ENCODE results near the gene VPS35L. TPM values are rescaled to one million over a fixed set of nuclear protein-coding genes. Genes with fewer than 3 reads are reported as not detected.
A peak's percentile ranks its signal among the peaks of the same experiment; 100 is the strongest.
"Not testable (repeated sequence)": the region's sequence is repeated elsewhere in the genome, so short reads cannot be mapped to it uniquely, and the experiment has no call there.

VPS35L gene
- total RNA-seq, 1 donor from 2014 or later: 6.8 TPM

DNA sequence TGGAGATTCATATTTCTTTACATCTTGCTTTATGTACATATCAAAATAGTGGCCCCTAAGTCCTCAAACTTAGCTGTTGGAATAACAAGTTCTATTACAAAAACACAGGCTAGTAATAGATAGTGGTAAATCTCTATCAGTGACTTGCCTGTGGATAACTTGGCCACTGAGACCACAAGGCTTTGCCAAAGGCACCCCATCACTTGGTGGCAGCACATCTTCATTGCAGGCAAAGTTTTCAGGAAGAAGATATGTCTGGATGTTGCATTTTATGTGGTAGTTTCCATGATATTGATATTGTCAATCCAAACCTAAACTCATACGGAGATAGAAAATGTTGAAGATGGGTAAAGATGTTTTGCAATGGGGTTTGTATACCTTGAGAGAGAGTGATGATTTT is 104.1 kb downstream of the VPS35L start:
- H3K4me3 ChIP-seq (ENCODE audit: low read depth, low read length): no peak overlapping the region
- FAIRE-seq (no peak), DNase-seq (ENCODE audit: low read depth) (no peak)
- no peaks in the 10 kb centered on the region for H3K27me3 ChIP-seq (ENCODE audit: control insufficient read depth, insufficient read depth, low read length)
- no peak for TF ChIP-seq CTCF (IDR thresholded peaks at IDR 0.05; ENCODE audit: insufficient read depth, low read length, severe bottlenecking)
- H3K36me3 ChIP-seq (ENCODE audit: control insufficient read depth, insufficient read depth, low read length): peaks cover 3% of the 10 kb centered on the region

DNA sequence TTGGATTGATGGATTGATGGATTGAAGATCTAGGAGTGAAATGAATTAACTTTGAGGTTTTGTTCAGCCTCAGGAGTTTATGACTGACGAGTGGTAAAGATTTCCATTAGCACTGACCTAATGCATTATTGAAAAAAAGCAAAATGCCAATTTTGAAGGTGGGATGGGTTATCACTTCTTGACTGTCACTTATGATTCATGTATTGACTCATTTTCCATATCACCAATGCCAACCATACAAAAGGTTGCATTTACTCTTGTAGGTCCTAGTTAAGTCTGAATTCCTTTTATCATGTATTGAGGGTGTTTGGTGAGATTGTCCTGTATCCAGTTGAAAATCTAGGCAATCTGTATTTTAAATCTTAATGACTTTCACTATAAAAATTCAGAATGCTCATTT is 104.9 kb downstream of the VPS35L start:
- DNase-seq (ENCODE audit: low read depth) (peak; percentile 32), FAIRE-seq (no peak)
- no peak for TF ChIP-seq CTCF (IDR thresholded peaks at IDR 0.05; ENCODE audit: insufficient read depth, low read length, severe bottlenecking)
- no peaks in the 10 kb centered on the region for H3K27me3 ChIP-seq (ENCODE audit: control insufficient read depth, insufficient read depth, low read length)
- H3K36me3 ChIP-seq (ENCODE audit: control insufficient read depth, insufficient read depth, low read length): peaks cover 3% of the 10 kb centered on the region
- H3K4me3 ChIP-seq (ENCODE audit: low read depth, low read length): no peak overlapping the region

- no peak for TF ChIP-seq CTCF (IDR thresholded peaks at IDR 0.05; ENCODE audit: insufficient read depth, low read length, severe bottlenecking)
- H3K4me3 ChIP-seq (ENCODE audit: low read depth, low read length): no peak overlapping the region
- no peaks in the 10 kb centered on the region for H3K27me3 ChIP-seq (ENCODE audit: control insufficient read depth, insufficient read depth, low read length)
- DNase-seq (ENCODE audit: low read depth) (no peak), FAIRE-seq (no peak)
- no peaks in the 10 kb centered on the region for H3K36me3 ChIP-seq (ENCODE audit: control insufficient read depth, insufficient read depth, low read length)
Measured at GRCh38 chr16:19662351-19662750, 106.8 kb downstream of the VPS35L start.

GRCh38 chr16:19664166-19664565 is 108.7 kb downstream of the VPS35L start:
- Histone ChIP-seq H3K36me3 (ENCODE audit: control insufficient read depth, insufficient read depth, low read length) (no peaks in the 10 kb centered on the region), H3K4me3 (ENCODE audit: low read depth, low read length) (no peak overlapping the region), H3K27me3 (ENCODE audit: control insufficient read depth, insufficient read depth, low read length) (no peaks in the 10 kb centered on the region)
- no peak for TF ChIP-seq CTCF (IDR thresholded peaks at IDR 0.05; ENCODE audit: insufficient read depth, low read length, severe bottlenecking)
- DNase-seq (ENCODE audit: low read depth): no peak
- FAIRE-seq: no peak

DNA sequence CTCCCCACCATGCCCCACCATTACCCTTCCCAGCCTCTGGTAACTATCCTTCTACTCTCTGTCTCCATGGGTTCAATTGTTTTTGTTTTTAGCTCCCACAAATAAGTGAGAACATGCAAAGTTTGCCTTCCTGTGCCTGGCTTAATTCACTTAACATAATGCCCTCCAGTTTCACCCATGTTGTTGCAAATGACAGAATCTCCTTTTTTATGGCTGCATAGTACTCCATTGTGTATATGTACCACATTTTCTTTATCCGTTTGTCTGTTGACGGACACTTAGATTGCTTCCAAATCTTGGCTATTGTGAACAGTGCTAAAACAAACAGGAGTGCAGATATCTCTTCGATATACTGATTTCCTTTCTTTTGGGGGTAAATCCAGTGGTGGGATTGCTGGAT is 109.8 kb downstream of the VPS35L start:
- not testable (repeated sequence) for H3K4me3 ChIP-seq (ENCODE audit: low read depth, low read length); H3K27me3 ChIP-seq (ENCODE audit: control insufficient read depth, insufficient read depth, low read length); H3K36me3 ChIP-seq (ENCODE audit: control insufficient read depth, insufficient read depth, low read length); DNase-seq (ENCODE audit: low read depth); FAIRE-seq

DNA sequence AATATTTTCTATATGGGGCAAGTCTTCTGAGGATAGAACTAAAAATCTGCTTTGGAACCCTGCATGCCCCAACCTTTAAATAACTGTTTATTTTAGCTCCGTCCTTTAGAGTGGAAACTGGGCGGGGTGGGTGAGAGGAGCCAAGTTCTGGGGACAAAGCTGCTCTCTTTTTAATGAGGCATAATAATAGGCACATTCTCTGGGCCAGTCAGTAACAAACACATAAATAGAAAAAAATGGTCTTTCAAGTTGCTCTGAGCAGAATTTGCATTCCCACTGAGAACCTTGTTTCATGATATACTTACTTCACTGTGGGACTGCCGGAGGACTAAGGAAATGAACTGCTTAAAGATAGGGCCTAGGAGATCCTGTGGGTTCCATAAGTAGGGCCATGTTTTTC is 111.0 kb downstream of the VPS35L start:
- no peaks in the 10 kb centered on the region for H3K36me3 ChIP-seq (ENCODE audit: control insufficient read depth, insufficient read depth, low read length)
- no peak for TF ChIP-seq CTCF (IDR thresholded peaks at IDR 0.05; ENCODE audit: insufficient read depth, low read length, severe bottlenecking)
- DNase-seq (ENCODE audit: low read depth) (no peak), FAIRE-seq (no peak)
- H3K27me3 ChIP-seq (ENCODE audit: control insufficient read depth, insufficient read depth, low read length): no peaks in the 10 kb centered on the region
- no peak overlapping the region for H3K4me3 ChIP-seq (ENCODE audit: low read depth, low read length)

Data from bronchial epithelial cell (primary cell).